ENCODE measurements around the gene SYCE3. TPM values are rescaled to one million over a fixed set of nuclear protein-coding genes. Genes with fewer than 3 reads are reported as not detected.

SYCE3 gene
- total and polyA plus RNA-seq, 2 experiments from 2014 or later: not detected

- Histone ChIP-seq H3K4me1 (ENCODE audit: insufficient read depth) (no peaks in the 10 kb centered on the region; the same call in 1 of the 2 replicates), H3K4me2 (no peak overlapping the region), H3K36me3 (ENCODE audit: insufficient read depth) (no peaks in the 10 kb centered on the region), H4K20me1 (replicated peaks; ENCODE audit: insufficient read depth) (no peaks in the 10 kb centered on the region), H3K4me3 (no peak overlapping the region), H3K27me3 (ENCODE audit: insufficient read depth) (peaks cover 39% of the 10 kb centered on the region), H3K79me2 (replicated peaks; ENCODE audit: insufficient read depth) (no peaks in the 10 kb centered on the region), H2AFZ (no peak overlapping the region), H3K9me2 (ENCODE audit: insufficient read depth) (no peaks in the 10 kb centered on the region), H3F3A (replicated peaks; ENCODE audit: low read depth) (peaks cover 7% of the 10 kb centered on the region; the same call in 1 of the 2 replicates), H3K27ac (ENCODE audit: low read depth) (no peak overlapping the region)
- no peak overlapping the region for H3K4me3 Mint-ChIP-seq
- TF ChIP-seq REST (IDR thresholded peaks at IDR 0.05; ENCODE audit: unreplicated experiment) (no peak), ZNF331 (CRISPR knock-in tag; IDR thresholded peaks at IDR 0.05; ENCODE audit: low read depth) (no peak), STAT1 (IDR thresholded peaks at IDR 0.05; ENCODE audit: unreplicated experiment) (no peak), NANOG (IDR thresholded peaks at IDR 0.05; ENCODE audit: borderline replicate concordance) (no peak), ZNF462 (CRISPR knock-in tag; IDR thresholded peaks at IDR 0.05) (no peak), EZH2 (IDR thresholded peaks at IDR 0.05; ENCODE audit: low read depth, unreplicated experiment) (no peak), ETS1 (IDR thresholded peaks at IDR 0.05) (no peak), CREB1 (CRISPR knock-in tag; IDR thresholded peaks at IDR 0.05; ENCODE audit: low read depth) (no peak), ZNF114 (CRISPR knock-in tag; IDR thresholded peaks at IDR 0.05) (no peak), CTCF (conservative IDR thresholded peaks at IDR 0.05; ENCODE audit: low read depth in 2 of 2) (no peak), POLR2AphosphoS5 (IDR thresholded peaks at IDR 0.05; ENCODE audit: low read depth) (no peak), EZH2phosphoT487 (IDR thresholded peaks at IDR 0.05; ENCODE audit: unreplicated experiment) (no peak), JUNB (IDR thresholded peaks at IDR 0.05; ENCODE audit: unreplicated experiment) (no peak)
- H3K27me3 Mint-ChIP-seq (ENCODE audit: insufficient read depth, low read depth, poor library complexity): peaks cover 39% of the 10 kb centered on the region
- no peaks in the 10 kb centered on the region for H3K4me1 Mint-ChIP-seq
- no peaks in the 10 kb centered on the region for H3K36me3 Mint-ChIP-seq (ENCODE audit: low read depth)
- no peak overlapping the region for H3K27ac Mint-ChIP-seq
- ATAC-seq: no peak
- no peaks in the 10 kb centered on the region for H3K9me3 Mint-ChIP-seq
- DNase-seq (ENCODE audit: low spot score): no peak
Observed at GRCh38 chr22:50546326-50547262, 16.1 kb downstream of the SYCE3 start.

Data from GM23338 (cell line).